Loucy (cell line): ENCODE results near the gene GNAZ.

ENCODE experiments used
- H2AFZ ChIP-seq: fragments of 200-600 bp; sonication (generic); 2 replicates; pipeline ENCODE4 v1.6.0; 2016; ENCODE audit warnings: antibody characterized with exemption, mild to moderate bottlenecking, low read length, moderate library complexity
- H3F3A ChIP-seq: fragments of 200-600 bp; 2 replicates; pipeline ENCODE4 v1.6.0; 2016; ENCODE audit warnings: antibody characterized with exemption, low read depth, mild to moderate bottlenecking
- H3K27me3 ChIP-seq: fragments of 200-600 bp; sonication (generic); 2 replicates; pipeline ENCODE4 v1.6.1; 2014; ENCODE audit warnings: low read length, mild to moderate bottlenecking; ENCODE audit not compliant: insufficient read depth, poor library complexity, severe bottlenecking
- H3K36me3 ChIP-seq: fragments of 200-600 bp; sonication (generic); 2 replicates; pipeline ENCODE4 v1.6.1; 2016; ENCODE audit warnings: low read length; ENCODE audit not compliant: insufficient read depth
- H3K4me1 ChIP-seq: fragments of 200-600 bp; sonication (generic); 2 replicates; pipeline ENCODE4 v1.5.1; 2014; ENCODE audit warnings: low read length, mild to moderate bottlenecking; ENCODE audit not compliant: insufficient read depth, poor library complexity, severe bottlenecking
- H3K4me2 ChIP-seq: fragments of 200-600 bp; sonication (generic); 2 replicates; pipeline ENCODE4 v1.6.0; 2014; ENCODE audit warnings: antibody characterized with exemption, low read length, low read depth, mild to moderate bottlenecking; ENCODE audit not compliant: poor library complexity, severe bottlenecking
- H3K4me3 ChIP-seq: fragments of 200-600 bp; sonication (generic); 2 replicates; pipeline ENCODE4 v1.5.1; 2014; ENCODE audit warnings: low read length, mild to moderate bottlenecking, mixed read lengths; ENCODE audit not compliant: poor library complexity, severe bottlenecking
- H3K79me2 ChIP-seq: fragments of 200-600 bp; sonication (generic); 2 replicates; pipeline ENCODE4 v1.6.1; 2014; ENCODE audit warnings: low read length; ENCODE audit not compliant: insufficient read depth
- H3K9ac ChIP-seq: fragments of 200-600 bp; sonication (generic); 2 replicates; pipeline ENCODE4 v1.6.0; 2014; ENCODE audit warnings: mild to moderate bottlenecking, low read depth, low read length, moderate library complexity; ENCODE audit not compliant: poor library complexity, severe bottlenecking
- H3K9me2 ChIP-seq: fragments of 200-600 bp; sonication (generic); replicated peaks from 2 replicates; pipeline ENCODE4 v1.6.1; 2016; ENCODE audit warnings: low read depth, low read length, mixed read lengths
- H3K9me3 ChIP-seq: fragments of 200-600 bp; sonication (generic); 2 replicates; pipeline ENCODE4 v1.6.1; 2014; ENCODE audit warnings: mild to moderate bottlenecking, antibody characterized with exemption, low read length, low read depth; ENCODE audit not compliant: insufficient read depth
- H4K20me1 ChIP-seq: fragments of 200-600 bp; sonication (generic); 2 replicates; pipeline ENCODE4 v1.6.0; 2014; ENCODE audit warnings: antibody characterized with exemption, low read length, mild to moderate bottlenecking; ENCODE audit not compliant: insufficient read depth, poor library complexity, severe bottlenecking
- CTCF ChIP-seq: fragments of 200-600 bp; sonication (generic); conservative IDR thresholded peaks from 2 replicates; pipeline ENCODE4 v1.5.1; 2014; ENCODE audit warnings: mild to moderate bottlenecking, antibody characterized with exemption, low read length
- EZH2phosphoT487 ChIP-seq: fragments of 200-600 bp; IDR thresholded peaks from 2 replicates; pipeline ENCODE4 v1.6.1; 2018; ENCODE audit warnings: antibody characterized with exemption, mild to moderate bottlenecking, moderate library complexity, borderline replicate concordance

Gene GNAZ

DNA sequence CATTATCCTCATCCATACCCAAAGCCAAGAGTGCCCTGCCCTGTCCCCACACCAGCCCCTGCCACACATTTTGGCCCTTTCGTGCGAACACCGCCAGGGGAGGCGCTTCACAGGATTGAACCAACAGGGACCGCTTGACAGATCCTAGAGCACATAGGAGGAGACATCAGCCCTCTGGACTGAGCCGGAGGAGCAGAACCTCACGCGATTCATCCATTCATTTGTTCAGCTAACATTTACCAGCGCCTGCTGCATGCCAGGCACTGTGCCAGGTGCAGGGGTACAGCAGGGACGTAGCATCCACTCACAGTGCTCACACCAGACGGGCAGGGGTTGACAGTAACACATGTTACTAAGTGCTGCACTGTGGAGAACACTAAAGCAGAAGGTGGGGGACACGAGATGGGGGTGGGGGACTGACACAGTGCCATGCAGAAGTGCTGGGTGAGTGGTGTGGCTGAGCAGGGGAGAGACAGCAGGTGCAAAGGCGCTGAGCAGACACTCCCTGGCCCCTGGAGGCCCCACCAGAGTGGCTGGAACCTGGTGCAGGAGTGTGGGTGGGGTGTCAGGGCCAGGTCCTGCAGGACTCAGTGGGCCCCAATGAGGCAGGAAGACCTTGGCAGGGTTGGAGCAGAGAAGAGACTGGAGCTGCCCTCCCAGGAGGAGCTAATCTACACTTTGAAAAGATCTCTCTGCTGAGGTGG lies 3.4 kb downstream of the GNAZ start:
- Histone ChIP-seq H3K4me3 (no peak overlapping the region), H3K4me2 (no peak overlapping the region), H3K4me1 (peaks cover 12% of the 10 kb centered on the region), H3K27me3 (no peaks in the 10 kb centered on the region), H3K9me2 (no peaks in the 10 kb centered on the region), H4K20me1 (no peaks in the 10 kb centered on the region), H3F3A (no peaks in the 10 kb centered on the region), H3K9me3 (no peaks in the 10 kb centered on the region), H3K9ac (no peak overlapping the region), H3K36me3 (no peaks in the 10 kb centered on the region), H2AFZ (no peak overlapping the region), H3K79me2 (no peaks in the 10 kb centered on the region)
- TF ChIP-seq CTCF (no peak), EZH2phosphoT487 (no peak)

DNA sequence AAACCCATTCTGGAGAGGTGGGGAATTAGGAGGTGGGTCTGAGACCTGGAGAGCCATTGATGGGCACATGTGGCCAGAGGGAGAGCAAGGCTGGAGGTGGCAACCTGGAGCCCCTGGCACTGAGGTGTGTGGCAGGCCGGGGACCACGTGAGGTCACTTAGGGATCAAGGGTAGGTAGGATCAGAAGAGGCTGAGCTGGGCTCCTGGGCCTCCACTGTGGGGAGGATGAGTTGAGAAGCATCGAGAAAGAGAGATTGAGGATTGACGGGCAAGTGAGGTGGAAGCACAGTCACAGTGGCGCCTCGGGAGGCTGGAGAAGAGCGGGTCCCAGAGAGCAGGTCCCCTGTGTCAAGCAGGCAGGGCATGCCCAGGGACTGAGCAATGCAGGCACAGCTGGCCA lies 4.1 kb downstream of the GNAZ start:
- Histone ChIP-seq H3K27me3 (no peaks in the 10 kb centered on the region), H3K4me2 (no peak overlapping the region), H3K9me3 (no peaks in the 10 kb centered on the region), H3K79me2 (no peaks in the 10 kb centered on the region), H3F3A (no peaks in the 10 kb centered on the region), H3K9ac (no peak overlapping the region), H3K9me2 (no peaks in the 10 kb centered on the region), H3K4me1 (peaks cover 12% of the 10 kb centered on the region), H3K4me3 (no peak overlapping the region), H4K20me1 (no peaks in the 10 kb centered on the region), H3K36me3 (no peaks in the 10 kb centered on the region), H2AFZ (no peak overlapping the region)
- TF ChIP-seq CTCF: no peak
- no peak for TF ChIP-seq EZH2phosphoT487

GRCh38 chr22:23075050-23075449 lies 4.7 kb downstream of the GNAZ start:
- no peak overlapping the region for H2AFZ ChIP-seq
- H3K4me2 ChIP-seq: no peak overlapping the region
- no peaks in the 10 kb centered on the region for H3K9me2 ChIP-seq
- H3K79me2 ChIP-seq: no peaks in the 10 kb centered on the region
- H3K36me3 ChIP-seq: no peaks in the 10 kb centered on the region
- H3K4me1 ChIP-seq: peaks cover 12% of the 10 kb centered on the region
- no peaks in the 10 kb centered on the region for H3F3A ChIP-seq
- no peak overlapping the region for H3K9ac ChIP-seq
- H3K4me3 ChIP-seq: no peak overlapping the region
- H4K20me1 ChIP-seq: no peaks in the 10 kb centered on the region
- no peaks in the 10 kb centered on the region for H3K27me3 ChIP-seq
- no peaks in the 10 kb centered on the region for H3K9me3 ChIP-seq
- no peak for TF ChIP-seq CTCF
- no peak for TF ChIP-seq EZH2phosphoT487
